Trophoblast cell (in vitro differentiated cells and primary cell): ENCODE data around the gene RPL21.

Source experiments
- DNase-seq, 2 donors: peaks; one replicate each; pipeline ENCODE4 v3.0.0-alpha.2; 2016
- H2AFZ ChIP-seq: 2 replicates; pipeline ENCODE4 v1.6.1; 2013; ENCODE audit warnings: low read length, moderate library complexity, mild to moderate bottlenecking; ENCODE audit not compliant: insufficient read depth, poor library complexity
- H2AK5ac ChIP-seq: 2 replicates; pipeline ENCODE4 v1.6.1; 2013; ENCODE audit warnings: mild to moderate bottlenecking, low read length
- H2BK120ac ChIP-seq: 2 replicates; pipeline ENCODE4 v1.6.1; 2013; ENCODE audit warnings: low read length, mild to moderate bottlenecking, moderate library complexity; ENCODE audit not compliant: insufficient read depth, poor library complexity
- H2BK12ac ChIP-seq: 2 replicates; pipeline ENCODE4 v1.6.1; 2013; ENCODE audit warnings: mild to moderate bottlenecking, low read length, moderate library complexity
- H2BK5ac ChIP-seq: 2 replicates; pipeline ENCODE4 v1.6.1; 2013; ENCODE audit warnings: low read length, low read depth, moderate library complexity, mild to moderate bottlenecking; ENCODE audit not compliant: poor library complexity
- H3K14ac ChIP-seq: 2 replicates; pipeline ENCODE4 v1.6.1; 2013; ENCODE audit warnings: mild to moderate bottlenecking, low read length
- H3K18ac ChIP-seq: 2 replicates; pipeline ENCODE4 v1.6.1; 2013; ENCODE audit warnings: mild to moderate bottlenecking, low read length
- H3K23ac ChIP-seq: 2 replicates; pipeline ENCODE4 v1.6.1; 2013; ENCODE audit warnings: low read length
- H3K27ac ChIP-seq: 2 replicates; pipeline ENCODE4 v1.5.1; 2013; ENCODE audit warnings: low read depth, mild to moderate bottlenecking, inconsistent platforms, low read length, moderate library complexity
- H3K27me3 ChIP-seq: 2 replicates; pipeline ENCODE4 v1.6.1; 2013; ENCODE audit warnings: inconsistent platforms, mild to moderate bottlenecking, low read length, moderate library complexity; ENCODE audit not compliant: insufficient read depth
- H3K36me3 ChIP-seq, 2 experiments: 1 replicate in 1 of 2; 2 replicates in 1 of 2; pipeline ENCODE4 v1.6.1; 2013; ENCODE audit warnings: low read length in 2 of 2, mild to moderate bottlenecking in 2 of 2, moderate library complexity in 1 of 2; ENCODE audit not compliant: insufficient read depth in 2 of 2, control insufficient read depth in 1 of 2
- H3K4ac ChIP-seq: 2 replicates; pipeline ENCODE4 v1.6.1; 2013; ENCODE audit warnings: low read depth, mild to moderate bottlenecking, low read length, moderate library complexity
- H3K4me1 ChIP-seq, 2 experiments: 1 replicate in 1 of 2; 2 replicates in 1 of 2; pipeline ENCODE4 v1.6.1; 2013; ENCODE audit warnings: low read length in 2 of 2, mild to moderate bottlenecking in 2 of 2, moderate library complexity in 1 of 2; ENCODE audit not compliant: insufficient read depth in 2 of 2, control insufficient read depth in 1 of 2
- H3K4me2 ChIP-seq: 2 replicates; pipeline ENCODE4 v1.6.1; 2013; ENCODE audit warnings: inconsistent platforms, mild to moderate bottlenecking, low read length, moderate library complexity
- H3K4me3 ChIP-seq: 2 replicates; pipeline ENCODE4 v1.5.1; 2013; ENCODE audit warnings: mild to moderate bottlenecking, low read depth, low read length, inconsistent platforms
- H3K79me1 ChIP-seq: one replicate; pipeline ENCODE4 v1.6.1; 2013; ENCODE audit warnings: low read length
- H3K79me2 ChIP-seq: 2 replicates; pipeline ENCODE4 v1.6.1; 2013; ENCODE audit warnings: low read length, mild to moderate bottlenecking; ENCODE audit not compliant: control insufficient read depth, insufficient read depth, poor library complexity
- H3K9ac ChIP-seq: 2 replicates; pipeline ENCODE4 v1.6.1; 2013; ENCODE audit warnings: mild to moderate bottlenecking, low read length
- H3K9me3 ChIP-seq: 2 replicates; pipeline ENCODE4 v1.6.1; 2013; ENCODE audit warnings: low read depth, mild to moderate bottlenecking, control low read depth, inconsistent platforms, low read length; ENCODE audit not compliant: insufficient read depth
- H4K12ac ChIP-seq: 2 replicates; pipeline ENCODE4 v1.6.1; 2013; ENCODE audit warnings: low read depth, mild to moderate bottlenecking, low read length, moderate library complexity
- H4K8ac ChIP-seq: 2 replicates; pipeline ENCODE4 v1.6.1; 2013; ENCODE audit warnings: low read depth, mild to moderate bottlenecking, low read length, moderate library complexity
- H4K91ac ChIP-seq: one replicate; pipeline ENCODE4 v1.6.1; 2013; ENCODE audit warnings: low read depth, mild to moderate bottlenecking, low read length, moderate library complexity
- WGBS: extraction: QIAGEN DNeasy Blood & Tissue Kit; methylation state at CpG from one replicate; pipeline ENCODE4 v1.1.7; 2013; ENCODE audit warnings: missing lambda C conversion rate; ENCODE audit not compliant: insufficient read length, insufficient coverage; ENCODE audit errors: extremely low coverage; 5-methylcytosine and 5-hydroxymethylcytosine counted together

Gene RPL21

GRCh38 chr13:27279506-27279905 lies 28.1 kb downstream of the RPL21 start:
- Histone ChIP-seq H4K8ac (no peak overlapping the region), H2AFZ (no peak overlapping the region), H3K4me2 (no peak overlapping the region), H2BK5ac (no peak overlapping the region), H3K4ac (no peak overlapping the region), H4K91ac (no peak overlapping the region), H2BK12ac (no peak overlapping the region), H3K18ac (no peak overlapping the region), H2BK120ac (no peak overlapping the region), H3K9me3 (peaks cover 3% of the 10 kb centered on the region), H3K4me1 (peaks cover 0 to 5% of the 10 kb centered on the region in 2 experiments), H3K23ac (no peak overlapping the region), H3K27me3 (no peaks in the 10 kb centered on the region), H3K36me3 (no peaks in the 10 kb centered on the region), H3K27ac (no peak overlapping the region), H4K12ac (no peak overlapping the region), H2AK5ac (no peak overlapping the region), H3K79me1 (no peaks in the 10 kb centered on the region), H3K14ac (no peak overlapping the region), H3K79me2 (no peaks in the 10 kb centered on the region), H3K9ac (no peak overlapping the region), H3K4me3 (peak overlapping the region; percentile 33)
- no CpG with 5 or more reads among the region's 7 CpGs for WGBS
- no peak for DNase-seq

GRCh38 chr13:27280009-27280656 lies 28.8 kb downstream of the RPL21 start:
- Histone ChIP-seq H3K4me2 (no peak overlapping the region), H3K4me3 (no peak overlapping the region), H3K4me1 (peaks cover 0 to 5% of the 10 kb centered on the region in 2 experiments), H3K79me1 (no peaks in the 10 kb centered on the region), H3K23ac (no peak overlapping the region), H3K36me3 (no peaks in the 10 kb centered on the region), H2AFZ (no peak overlapping the region), H3K27ac (no peak overlapping the region), H2BK5ac (no peak overlapping the region), H4K8ac (no peak overlapping the region), H2BK120ac (no peak overlapping the region), H3K14ac (no peak overlapping the region), H3K9me3 (peaks cover 3% of the 10 kb centered on the region), H3K4ac (no peak overlapping the region), H3K18ac (no peak overlapping the region), H2BK12ac (no peak overlapping the region), H4K91ac (no peak overlapping the region), H3K79me2 (no peaks in the 10 kb centered on the region), H2AK5ac (no peak overlapping the region), H3K9ac (no peak overlapping the region), H3K27me3 (no peaks in the 10 kb centered on the region), H4K12ac (no peak overlapping the region)
- WGBS: no CpG with 5 or more reads among the region's 5 CpGs
- no peak for DNase-seq

GRCh38 chr13:27280841-27281240 lies 29.5 kb downstream of the RPL21 start:
- H3K18ac ChIP-seq: no peak overlapping the region
- DNase-seq: no peak
- H3K36me3 ChIP-seq: no peaks in the 10 kb centered on the region
- no peak overlapping the region for H2BK12ac ChIP-seq
- H3K79me2 ChIP-seq: no peaks in the 10 kb centered on the region
- H3K79me1 ChIP-seq: no peaks in the 10 kb centered on the region
- no peak overlapping the region for H3K4me2 ChIP-seq
- no peak overlapping the region for H3K9ac ChIP-seq
- H2BK5ac ChIP-seq: no peak overlapping the region
- H2AFZ ChIP-seq: no peak overlapping the region
- H3K27me3 ChIP-seq: no peaks in the 10 kb centered on the region
- H3K23ac ChIP-seq: no peak overlapping the region
- H3K4ac ChIP-seq: no peak overlapping the region
- H3K4me3 ChIP-seq: no peak overlapping the region
- WGBS: no CpG with 5 or more reads among the region's 4 CpGs
- H2AK5ac ChIP-seq: no peak overlapping the region
- no peak overlapping the region for H4K8ac ChIP-seq
- H3K9me3 ChIP-seq: peaks cover 3% of the 10 kb centered on the region
- H3K27ac ChIP-seq: no peak overlapping the region
- H3K14ac ChIP-seq: no peak overlapping the region
- no peak overlapping the region for H4K91ac ChIP-seq
- peaks cover 0 to 5% of the 10 kb centered on the region in 2 experiments for H3K4me1 ChIP-seq
- no peak overlapping the region for H4K12ac ChIP-seq
- no peak overlapping the region for H2BK120ac ChIP-seq

GRCh38 chr13:27281420-27281819 lies 30.1 kb downstream of the RPL21 start:
- Histone ChIP-seq H3K27ac (no peak overlapping the region), H2BK120ac (no peak overlapping the region), H3K14ac (no peak overlapping the region), H4K8ac (no peak overlapping the region), H3K79me1 (no peaks in the 10 kb centered on the region), H3K36me3 (no peaks in the 10 kb centered on the region), H2BK12ac (no peak overlapping the region), H4K12ac (no peak overlapping the region), H2BK5ac (no peak overlapping the region), H3K4me2 (no peak overlapping the region), H3K4ac (no peak overlapping the region), H3K18ac (no peak overlapping the region), H3K23ac (no peak overlapping the region), H2AFZ (no peak overlapping the region), H2AK5ac (no peak overlapping the region), H3K79me2 (no peaks in the 10 kb centered on the region), H3K9me3 (peaks cover 3% of the 10 kb centered on the region), H3K4me1 (peaks cover 0 to 5% of the 10 kb centered on the region in 2 experiments), H3K27me3 (no peaks in the 10 kb centered on the region), H4K91ac (no peak overlapping the region), H3K4me3 (no peak overlapping the region), H3K9ac (no peak overlapping the region)
- WGBS: no CpG with 5 or more reads among the region's 1 CpG
- no peak for DNase-seq
